Heart left ventricle (tissue), 13 donors: ENCODE data around the gene INO80E.

ENCODE experiments used
- CTCF ChIP-seq, 12 donors: fragments of 200-600 bp; sonication (generic) in 4 of 12; IDR thresholded peaks; one replicate each; pipeline versions ENCODE4 v1.5.0 to v1.8.0; 2018 to 2022; ENCODE audit warnings: antibody characterized with exemption in 12 of 12, mild to moderate bottlenecking in 5 of 12
- POLR2A ChIP-seq, 2 donors: fragments of 450-650 bp; IDR thresholded peaks; one replicate each; pipeline ENCODE4 v1.6.1; 2017; ENCODE audit warnings: antibody characterized with exemption in 2 of 2, mild to moderate bottlenecking in 2 of 2, moderate library complexity in 2 of 2
- donor health status: ischemic (EF 13 %, LVEDD 7.1; RV severe dilation, severe dysfunction).
- donor health status: DM: no; HTN: yes; CAD: no.
- donor health status: DM: no; HTN: no; CAD: no.
- donor health status: ischemic (EF 25% LVEDD 6.9; RV normal size, moderate dysfunction).
- donor health status: ischemic (EF 25% LVEDD 5.7; RV mildly dilated, moderate dysfunction).
- donor health status: ischemic (EF 35%, LVEDD 5.7; RV mildly dilated, moderate dysfunction).
- donor health status: nonischemic (EF 11% LVEDD 7.7; RV severe dilation, severe dysfunction).
- donor health status: DM: yes; HTN: yes; CAD: no.
- donor health status: PGD.
- donor health status: ischemic (EF 29% LVEDD 5.4; RV normal size, mild dysfunction).
- donor health status: nonischemic (EF 23%, LVEDD 6.1; RV moderate dilation, normal function).

- TF ChIP-seq CTCF (IDR thresholded peaks at IDR 0.05), result no peak
- no peak for TF ChIP-seq POLR2A (IDR thresholded peaks at IDR 0.05)
Observed at GRCh38 chr16:29996766-29997250, 767 bp downstream of the INO80E start.
